ENCODE measurements around the gene IMPACT. TPM values are rescaled to one million over a fixed set of nuclear protein-coding genes. Genes with fewer than 3 reads are reported as not detected.

IMPACT gene, protein sequence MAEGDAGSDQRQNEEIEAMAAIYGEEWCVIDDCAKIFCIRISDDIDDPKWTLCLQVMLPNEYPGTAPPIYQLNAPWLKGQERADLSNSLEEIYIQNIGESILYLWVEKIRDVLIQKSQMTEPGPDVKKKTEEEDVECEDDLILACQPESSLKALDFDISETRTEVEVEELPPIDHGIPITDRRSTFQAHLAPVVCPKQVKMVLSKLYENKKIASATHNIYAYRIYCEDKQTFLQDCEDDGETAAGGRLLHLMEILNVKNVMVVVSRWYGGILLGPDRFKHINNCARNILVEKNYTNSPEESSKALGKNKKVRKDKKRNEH
- 10 to 100 TPM; 20.3 to 30.8 (median 29.4) TPM for total RNA-seq
- long read RNA-seq, donor 1, transcript IMPACT-201 (11 exons, 3,792 nt) = major isoform, 17 of 20 reads
- long read RNA-seq, donor 1, partial matches to known transcripts = 0 of 20 reads
- long read RNA-seq, donor 1, other reads (novel, unspliced or antisense) = 3 of 20 reads
- long read RNA-seq, donor 2, transcript IMPACT-201 (11 exons, 3,792 nt) = major isoform, 10 of 15 reads
- long read RNA-seq, donor 2, partial matches to known transcripts = 2 of 15 reads
- long read RNA-seq, donor 2, other reads (novel, unspliced or antisense) = 1 of 15 reads

- peaks cover 5% of the 10 kb centered on the region for H3K4me1 ChIP-seq (ENCODE audit: low read depth)
- no peaks in the 10 kb centered on the region for H3K9me3 ChIP-seq
- DNase-seq (peak; percentile 83 to 92 (median 86)), ATAC-seq (peak; percentile 100)
- intact Hi-C loops (cut with DNase I, micrococcal nuclease) = no loop called here
- H3K36me3 ChIP-seq (ENCODE audit: low read depth) = no peaks in the 10 kb centered on the region
- TF ChIP-seq, protein P1, sequence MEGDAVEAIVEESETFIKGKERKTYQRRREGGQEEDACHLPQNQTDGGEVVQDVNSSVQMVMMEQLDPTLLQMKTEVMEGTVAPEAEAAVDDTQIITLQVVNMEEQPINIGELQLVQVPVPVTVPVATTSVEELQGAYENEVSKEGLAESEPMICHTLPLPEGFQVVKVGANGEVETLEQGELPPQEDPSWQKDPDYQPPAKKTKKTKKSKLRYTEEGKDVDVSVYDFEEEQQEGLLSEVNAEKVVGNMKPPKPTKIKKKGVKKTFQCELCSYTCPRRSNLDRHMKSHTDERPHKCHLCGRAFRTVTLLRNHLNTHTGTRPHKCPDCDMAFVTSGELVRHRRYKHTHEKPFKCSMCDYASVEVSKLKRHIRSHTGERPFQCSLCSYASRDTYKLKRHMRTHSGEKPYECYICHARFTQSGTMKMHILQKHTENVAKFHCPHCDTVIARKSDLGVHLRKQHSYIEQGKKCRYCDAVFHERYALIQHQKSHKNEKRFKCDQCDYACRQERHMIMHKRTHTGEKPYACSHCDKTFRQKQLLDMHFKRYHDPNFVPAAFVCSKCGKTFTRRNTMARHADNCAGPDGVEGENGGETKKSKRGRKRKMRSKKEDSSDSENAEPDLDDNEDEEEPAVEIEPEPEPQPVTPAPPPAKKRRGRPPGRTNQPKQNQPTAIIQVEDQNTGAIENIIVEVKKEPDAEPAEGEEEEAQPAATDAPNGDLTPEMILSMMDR (IDR thresholded peaks at IDR 0.05) = no peak
- H3K4me3 ChIP-seq = peak within 1 kb of the TSS; percentile 43
These were observed at the start of gene IMPACT for GRCh38 chr18:24426398-24427294. IMPACT (plus strand) TSS chr18:24426670; CDS start chr18:24426757, 87 bp downstream.

DNA sequence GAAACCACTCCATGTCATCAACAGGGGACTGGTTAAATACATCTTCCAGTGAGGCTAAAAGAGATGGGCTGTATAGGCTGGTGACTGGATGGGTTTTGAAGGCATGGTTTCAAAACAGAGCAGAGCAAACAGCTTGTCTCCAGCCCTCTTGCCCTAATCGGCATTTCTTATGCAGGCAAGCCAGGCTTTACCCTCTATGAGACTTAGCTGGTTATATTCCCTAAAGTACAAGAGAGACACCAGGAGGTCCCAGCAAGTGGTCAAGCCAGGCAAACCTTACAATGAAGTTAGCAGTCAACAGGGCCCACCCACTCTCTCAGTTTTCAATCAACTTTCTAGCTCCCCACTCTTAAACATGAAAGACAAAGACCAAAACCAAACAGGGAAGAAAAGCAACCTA is 47.9 kb upstream of the IMPACT start:
- DNase-seq = no peak
- H3K9me3 ChIP-seq = no peaks in the 10 kb centered on the region
- no peaks in the 10 kb centered on the region for H3K4me1 ChIP-seq (ENCODE audit: low read depth)
- TF ChIP-seq, protein P1 (IDR thresholded peaks at IDR 0.05) = no peak
- H3K4me3 ChIP-seq = no peak overlapping the region
- ATAC-seq = no peak
- no peaks in the 10 kb centered on the region for H3K36me3 ChIP-seq (ENCODE audit: low read depth)
- intact Hi-C loops (cut with DNase I, micrococcal nuclease) = no loop called here

DNA sequence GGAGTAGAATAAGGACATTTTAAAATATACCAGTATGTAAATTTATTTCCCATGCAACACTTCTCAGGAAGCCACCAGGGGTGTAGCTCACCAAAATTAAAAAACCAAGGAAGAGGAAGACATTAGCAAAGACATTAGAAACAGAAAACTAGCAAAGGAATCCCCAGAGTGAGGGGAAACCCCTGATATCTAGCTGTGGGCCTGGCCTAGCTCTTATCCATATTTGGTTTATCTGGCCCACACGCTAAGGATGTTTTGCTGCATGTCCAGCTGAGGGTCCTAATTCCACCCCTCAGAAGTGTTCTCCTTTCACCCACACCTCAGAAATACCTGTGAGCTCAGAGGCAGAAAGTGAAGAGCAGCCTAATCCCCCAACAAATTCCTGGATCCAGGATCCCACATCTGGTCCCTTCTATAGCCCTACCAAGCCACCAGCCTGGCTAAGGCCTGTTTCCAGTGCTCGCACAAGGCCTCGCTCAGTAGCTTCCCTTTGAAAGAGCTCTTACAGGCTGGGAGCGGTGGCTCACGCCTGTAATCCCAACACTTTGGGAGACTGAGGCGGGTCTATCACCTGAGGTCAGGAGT is 46.2 kb upstream of the IMPACT start:
- ATAC-seq = no peak

GRCh38 chr18:24381126-24381525 is 45.3 kb upstream of the IMPACT start:
- Histone ChIP-seq H3K4me3 (no peak overlapping the region), H3K36me3 (ENCODE audit: low read depth) (no peaks in the 10 kb centered on the region), H3K9me3 (no peaks in the 10 kb centered on the region), H3K4me1 (ENCODE audit: low read depth) (no peaks in the 10 kb centered on the region)
- ATAC-seq (no peak), DNase-seq (no peak)
- TF ChIP-seq, protein P1 (IDR thresholded peaks at IDR 0.05) = no peak
- intact Hi-C loops (cut with DNase I, micrococcal nuclease) = no loop called here

More for the DNA sequence above, 46.2 kb upstream of the IMPACT start:
- Histone ChIP-seq H3K4me3 (no peak overlapping the region), H3K36me3 (ENCODE audit: low read depth) (no peaks in the 10 kb centered on the region), H3K4me1 (ENCODE audit: low read depth) (no peaks in the 10 kb centered on the region), H3K9me3 (no peaks in the 10 kb centered on the region)
- TF ChIP-seq, protein P1 (IDR thresholded peaks at IDR 0.05) = no peak
- intact Hi-C loops (cut with DNase I, micrococcal nuclease) = no loop called here
- DNase-seq = no peak

DNA sequence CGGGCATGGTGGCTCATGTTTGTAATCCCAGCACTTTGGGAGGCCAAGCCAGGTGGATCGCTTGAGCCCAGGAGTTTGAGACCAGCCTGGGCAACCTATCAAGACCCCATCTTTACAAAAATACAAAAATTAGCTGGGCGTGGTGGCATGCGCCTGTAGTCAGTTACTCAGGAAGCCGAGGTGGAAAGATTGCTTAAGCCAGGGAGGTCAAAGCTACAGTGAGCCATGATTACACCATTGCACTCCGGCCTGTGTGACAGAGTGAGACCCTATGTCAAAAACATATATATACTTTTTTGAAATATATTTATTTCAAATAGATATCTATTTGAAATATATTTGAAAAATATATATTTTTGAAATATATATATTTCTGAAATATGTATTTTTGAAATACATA is 39.8 kb upstream of the IMPACT start:
- no peak for DNase-seq
- H3K4me3 ChIP-seq = no peak overlapping the region
- intact Hi-C loops (cut with DNase I, micrococcal nuclease) = no loop called here
- no peak for ATAC-seq
- no peaks in the 10 kb centered on the region for H3K9me3 ChIP-seq
- no peaks in the 10 kb centered on the region for H3K36me3 ChIP-seq (ENCODE audit: low read depth)
- H3K4me1 ChIP-seq (ENCODE audit: low read depth) = no peaks in the 10 kb centered on the region
- TF ChIP-seq, protein P1 (IDR thresholded peaks at IDR 0.05) = no peak
